A549 (cell line): ENCODE data around the gene SPRR2D. TPM values are rescaled to one million over a fixed set of nuclear protein-coding genes. Genes with fewer than 3 reads are reported as not detected.

Experiments used
- ATAC-seq, 2 experiments: fragments of 200-7000 bp in 1 of 2; fragments of >200 bp in 1 of 2; cut with Nextera tagmentation in 1 of 2; cut with Tn5 transposase in 1 of 2; 3 replicates each; pipeline versions ENCODE4 v1.8.0 to v1.9.1; 2018 to 2020; ENCODE audit warnings: mild to moderate bottlenecking in 1 of 2, moderate library complexity in 1 of 2
- CTCF ChIA-PET: fragments of 300-600 bp; sonication (Branson Sonifier 250); formaldehyde crosslinking; extraction: SDS; loops from one replicate; lab custom pipeline; 2021; ENCODE audit warnings: antibody characterized with exemption, inconsistent platforms; lab: Yijun Ruan, JAX
- POLR2A ChIA-PET: fragments of 350-600 bp; formaldehyde crosslinking; extraction: SDS; loops from one replicate; lab custom pipeline; 2021; ENCODE audit warnings: antibody characterized with exemption, inconsistent platforms; lab: Yijun Ruan, JAX
- DNase-seq, 2 experiments: peaks; one replicate each; pipeline versions ENCODE4 v3.0.0 to v3.0.0-alpha.2; 2011 to 2016; ENCODE audit warnings: low read depth in 1 of 2, low spot score in 1 of 2
- FAIRE-seq: peaks from 2 replicates; lab custom pipeline; 2011; peaks lifted over from hg19 to GRCh38; lab: Jason Lieb, UNC
- H3K27ac ChIP-seq, 2 experiments: fragments of >200 bp; sonication (Bioruptor Twin); formaldehyde crosslinking; 3 replicates each; pipeline ENCODE4 v1.5.1; 2016 to 2017
- H3K4me1 ChIP-seq: fragments of >200 bp; sonication (Bioruptor Twin); formaldehyde crosslinking; 3 replicates; pipeline ENCODE4 v1.6.1; 2016
- H3K4me2 ChIP-seq: fragments of >200 bp; sonication (Bioruptor Twin); formaldehyde crosslinking; 3 replicates; pipeline ENCODE4 v1.6.1; 2016
- H3K4me3 ChIP-seq: fragments of >200 bp; sonication (Bioruptor Twin); formaldehyde crosslinking; 3 replicates; pipeline ENCODE4 v1.5.1; 2016
- H3K9me3 ChIP-seq: fragments of >200 bp; sonication (Bioruptor Twin); formaldehyde crosslinking; 3 replicates; pipeline ENCODE4 v1.6.1; 2016
- BHLHE40 ChIP-seq: IDR thresholded peaks from 2 replicates; pipeline ENCODE4 v1.6.1; 2012; ENCODE audit warnings: low read depth, low read length, inconsistent platforms
- CBX2 ChIP-seq: fragments of 200-600 bp; sonication (generic); IDR thresholded peaks from 2 replicates; pipeline ENCODE4 v1.6.1; 2016; ENCODE audit warnings: low read depth, mild to moderate bottlenecking, borderline replicate concordance
- CEBPB ChIP-seq, 2 experiments: fragments of >200 bp in 1 of 2; sonication (Bioruptor Twin) in 1 of 2; formaldehyde crosslinking in 1 of 2; IDR thresholded peaks; 2 replicates each; pipeline ENCODE4 v1.6.1; 2012 to 2016
- CHD2 ChIP-seq: fragments of 150-350 bp; IDR thresholded peaks from 2 replicates; pipeline ENCODE4 v1.6.1; 2014; ENCODE audit warnings: low read length; ENCODE audit not compliant: partially characterized antibody
- CHD4 ChIP-seq: fragments of 200-600 bp; sonication (generic); IDR thresholded peaks from 2 replicates; pipeline ENCODE4 v1.6.1; 2016; ENCODE audit warnings: antibody characterized with exemption, mild to moderate bottlenecking, borderline replicate concordance
- EHMT2 ChIP-seq: fragments of 200-600 bp; sonication (generic); IDR thresholded peaks from 2 replicates; pipeline ENCODE4 v1.6.1; 2016; ENCODE audit warnings: antibody characterized with exemption, low read depth, mild to moderate bottlenecking, moderate library complexity
- ESRRA ChIP-seq: fragments of 150-350 bp; IDR thresholded peaks from 2 replicates; pipeline ENCODE4 v1.6.1; 2014; ENCODE audit warnings: mild to moderate bottlenecking, low read length, borderline replicate concordance
- FOSL2 ChIP-seq, 2 experiments: fragments of 450-650 bp in 1 of 2; fragments of >200 bp in 1 of 2; sonication (Bioruptor Twin) in 1 of 2; formaldehyde crosslinking; IDR thresholded peaks; 2 replicates each; pipeline versions ENCODE4 v1.5.0 to v1.6.1; 2016 to 2020; ENCODE audit warnings: mild to moderate bottlenecking in 1 of 2, moderate library complexity in 1 of 2
- GATA3 ChIP-seq: IDR thresholded peaks from 2 replicates; pipeline ENCODE4 v1.6.1; 2012; ENCODE audit warnings: borderline replicate concordance
- JUN ChIP-seq, 2 experiments: fragments of >200 bp; sonication (Bioruptor Twin); formaldehyde crosslinking; IDR thresholded peaks; 2 replicates in 1 of 2; 3 replicates in 1 of 2; pipeline ENCODE4 v1.6.1; 2016 to 2017
- JUNB ChIP-seq: fragments of >200 bp; sonication (Bioruptor Twin); formaldehyde crosslinking; IDR thresholded peaks from 2 replicates; pipeline ENCODE4 v1.6.1; 2016
- KDM1A ChIP-seq: fragments of 200-600 bp; sonication (generic); IDR thresholded peaks from 2 replicates; pipeline ENCODE4 v1.6.1; 2016; ENCODE audit warnings: low read depth, mild to moderate bottlenecking
- KDM5A ChIP-seq: fragments of 200-600 bp; sonication (generic); IDR thresholded peaks from 2 replicates; pipeline ENCODE4 v1.6.1; 2016; ENCODE audit warnings: antibody characterized with exemption, mild to moderate bottlenecking
- MAZ ChIP-seq: fragments of 150-350 bp; IDR thresholded peaks from 2 replicates; pipeline ENCODE4 v1.6.1; 2014; ENCODE audit warnings: antibody characterized with exemption, low read depth, low read length, borderline replicate concordance
- NFE2L2 ChIP-seq: fragments of 150-350 bp; conservative IDR thresholded peaks from 2 replicates; pipeline ENCODE4 v1.6.1; 2014; ENCODE audit warnings: low read length
- NR3C1 ChIP-seq: fragments of >200 bp; sonication (Bioruptor Twin); formaldehyde crosslinking; IDR thresholded peaks from 3 replicates; pipeline ENCODE4 v1.6.1; 2017
- RARB ChIP-seq: fragments of 250-450 bp; sonication (Bioruptor Pico); IDR thresholded peaks from 2 replicates; pipeline ENCODE4 v1.8.0; 2021; ENCODE audit warnings: mild to moderate bottlenecking, moderate library complexity
- ZC3H11A ChIP-seq: fragments of 450-650 bp; IDR thresholded peaks from 2 replicates; pipeline ENCODE4 v1.6.1; 2014; ENCODE audit warnings: antibody characterized with exemption, mild to moderate bottlenecking
- WGBS: methylation state at CpG from one replicate; pipeline ENCODE4 v1.1.6; 2017; ENCODE audit errors: missing lambda C conversion rate; 5-methylcytosine and 5-hydroxymethylcytosine counted together
- polyA plus RNA-seq, 4 experiments: library from polyadenylated mRNA; depleted of rRNA in 3 of 4; stranded (reverse); fragments of >200 nt; fragmentation: RNase III in 1 of 4; extraction: RNeasy Plus Mini Kit Qiagen cat#74134 plus additional on column Dnase treatment in 1 of 4; gene quantifications; 2 replicates in 3 of 4; 3 replicates in 1 of 4; pipeline ENCODE4 v1.2.3, GENCODE V29; 2011 to 2017
- TF ChIP-seq, protein P1 (sequence below): fragments of >200 bp; sonication (Bioruptor Twin); formaldehyde crosslinking; IDR thresholded peaks from 3 replicates; pipeline ENCODE4 v1.6.1; 2016
- TF ChIP-seq, protein P2 (sequence below): IDR thresholded peaks from 2 replicates; pipeline ENCODE4 v1.6.1; 2012; ENCODE audit warnings: low read depth, borderline replicate concordance
- TF ChIP-seq, protein P3 (sequence below): fragments of 250-450 bp; sonication (Bioruptor Pico); IDR thresholded peaks from 2 replicates; pipeline ENCODE4 v1.5.0; 2020; ENCODE audit warnings: low read depth, mild to moderate bottlenecking, moderate library complexity
- TF ChIP-seq, protein P4 (sequence below): fragments of 150-350 bp; IDR thresholded peaks from 2 replicates; pipeline ENCODE4 v1.6.1; 2014; ENCODE audit warnings: low read depth, mild to moderate bottlenecking, low read length

The SPRR2D gene
- polyA plus RNA-seq, 2 of the 4 experiments (the other 2 are of a cell fraction) = not detected

DNA sequence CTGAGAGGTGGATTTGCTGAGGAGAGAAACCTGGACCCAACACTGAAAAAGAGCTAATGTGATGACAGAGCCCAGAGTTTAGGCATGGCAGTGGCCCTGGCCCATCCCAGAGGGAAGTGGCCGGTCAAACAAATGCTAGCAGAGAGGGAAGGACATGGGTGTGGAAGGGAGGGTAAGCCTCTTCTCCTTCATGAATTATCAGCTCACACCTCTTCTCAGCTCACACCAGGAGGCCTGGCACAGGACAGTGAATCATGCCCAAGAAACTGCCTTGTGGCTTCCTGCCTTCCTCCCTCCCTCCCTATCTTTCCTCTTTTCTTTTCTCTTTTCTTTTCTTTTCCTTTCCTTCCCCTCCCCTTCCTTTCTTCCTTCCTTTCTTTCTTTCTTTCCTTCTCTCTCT, 40.6 kb downstream of the SPRR2D start:
- TF ChIP-seq NR3C1 (no peak), EHMT2 (no peak)
- Histone ChIP-seq H3K4me2 (no peak overlapping the region), H3K9me3 (0 out of 3 replicates have a peak, but pooled peaks cover under 1% of the 10 kb centered on the region), H3K4me3 (no peak overlapping the region), H3K4me1 (no peaks in the 10 kb centered on the region), H3K27ac (no peak overlapping the region)
- 37% methylated on average over 1 of the region's 1 CpG for WGBS
- ATAC-seq (no peak), FAIRE-seq (no peak), DNase-seq (no peak)
- CTCF ChIA-PET = interaction anchor here (0.8 to 0.9 kb wide), 2 partner anchors 9 to 129 kb away, joined by 3 to 6 read pairs; no protein-coding TSS in a partner anchor
- POLR2A ChIA-PET = no interaction called here

DNA sequence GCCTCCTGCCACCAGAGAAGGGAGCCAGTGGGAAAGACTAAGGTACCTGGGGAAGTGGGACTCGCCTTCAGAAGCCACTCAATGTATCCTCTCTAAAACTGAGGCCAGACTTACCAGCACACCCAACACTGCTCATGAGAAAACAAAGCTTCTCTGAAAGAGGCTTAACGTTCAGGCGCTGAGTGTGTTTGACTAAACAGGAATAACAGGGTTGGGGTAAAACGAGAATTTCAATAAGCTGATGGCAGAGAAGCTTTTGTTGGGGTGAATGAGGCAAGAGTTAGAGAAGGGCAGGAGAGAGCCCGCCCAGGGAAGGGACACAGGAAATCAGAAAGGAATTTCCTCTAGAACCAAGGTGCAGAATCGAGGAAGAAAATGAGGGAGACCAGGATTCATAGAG, 41.1 kb downstream of the SPRR2D start:
- Histone ChIP-seq H3K9me3 (0 out of 3 replicates have a peak, but pooled peaks cover 2% of the 10 kb centered on the region), H3K4me3 (no peak overlapping the region), H3K27ac (no peak overlapping the region), H3K4me2 (no peak overlapping the region), H3K4me1 (no peaks in the 10 kb centered on the region)
- WGBS = 17% methylated on average over 6 of the region's 6 CpGs
- FAIRE-seq (no peak), DNase-seq (no peak), ATAC-seq (no peak)
- TF ChIP-seq ZC3H11A (no peak), ESRRA (no peak), JUN (IDR thresholded peaks at IDR 0.05) (no peak), JUNB (no peak), BHLHE40 (no peak), NFE2L2 (no peak), KDM1A (no peak), CEBPB (IDR thresholded peaks at IDR 0.05) (no peak), CHD4 (no peak), KDM5A (no peak), GATA3 (no peak), CHD2 (no peak), MAZ (no peak), NR3C1 (no peak), RARB (CRISPR knock-in tag) (no peak)
- TF ChIP-seq, protein P1, sequence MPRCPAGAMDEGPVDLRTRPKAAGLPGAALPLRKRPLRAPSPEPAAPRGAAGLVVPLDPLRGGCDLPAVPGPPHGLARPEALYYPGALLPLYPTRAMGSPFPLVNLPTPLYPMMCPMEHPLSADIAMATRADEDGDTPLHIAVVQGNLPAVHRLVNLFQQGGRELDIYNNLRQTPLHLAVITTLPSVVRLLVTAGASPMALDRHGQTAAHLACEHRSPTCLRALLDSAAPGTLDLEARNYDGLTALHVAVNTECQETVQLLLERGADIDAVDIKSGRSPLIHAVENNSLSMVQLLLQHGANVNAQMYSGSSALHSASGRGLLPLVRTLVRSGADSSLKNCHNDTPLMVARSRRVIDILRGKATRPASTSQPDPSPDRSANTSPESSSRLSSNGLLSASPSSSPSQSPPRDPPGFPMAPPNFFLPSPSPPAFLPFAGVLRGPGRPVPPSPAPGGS = no peak
- TF ChIP-seq, protein P2, sequence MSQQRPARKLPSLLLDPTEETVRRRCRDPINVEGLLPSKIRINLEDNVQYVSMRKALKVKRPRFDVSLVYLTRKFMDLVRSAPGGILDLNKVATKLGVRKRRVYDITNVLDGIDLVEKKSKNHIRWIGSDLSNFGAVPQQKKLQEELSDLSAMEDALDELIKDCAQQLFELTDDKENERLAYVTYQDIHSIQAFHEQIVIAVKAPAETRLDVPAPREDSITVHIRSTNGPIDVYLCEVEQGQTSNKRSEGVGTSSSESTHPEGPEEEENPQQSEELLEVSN = no peak
- TF ChIP-seq, protein P3, sequence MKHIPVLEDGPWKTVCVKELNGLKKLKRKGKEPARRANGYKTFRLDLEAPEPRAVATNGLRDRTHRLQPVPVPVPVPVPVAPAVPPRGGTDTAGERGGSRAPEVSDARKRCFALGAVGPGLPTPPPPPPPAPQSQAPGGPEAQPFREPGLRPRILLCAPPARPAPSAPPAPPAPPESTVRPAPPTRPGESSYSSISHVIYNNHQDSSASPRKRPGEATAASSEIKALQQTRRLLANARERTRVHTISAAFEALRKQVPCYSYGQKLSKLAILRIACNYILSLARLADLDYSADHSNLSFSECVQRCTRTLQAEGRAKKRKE (CRISPR knock-in tag) = no peak
- ChIA-PET POLR2A (no interaction called here), CTCF (interaction anchor here (0.9 to 1.2 kb wide), 2 partner anchors 10 to 129 kb away, joined by 3 read pairs; no protein-coding TSS in a partner anchor)

DNA sequence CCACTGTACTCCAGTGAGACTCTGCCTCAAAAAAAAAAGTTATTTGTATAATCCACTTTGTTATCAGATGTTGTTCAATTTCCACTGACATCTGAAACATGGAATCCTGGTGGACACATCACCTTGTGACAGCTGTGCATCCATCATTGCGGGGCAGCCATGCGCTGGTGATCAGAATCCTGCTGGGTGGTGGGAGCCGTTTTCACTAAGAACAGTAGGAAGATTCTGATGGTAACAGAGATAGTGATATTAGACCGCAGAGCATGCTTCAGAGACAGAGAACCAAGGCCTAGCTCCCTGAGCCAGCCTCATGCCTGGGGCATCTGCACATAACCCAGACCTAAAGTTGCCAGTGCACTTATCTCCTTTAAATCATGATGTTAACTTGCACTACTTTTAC, 42.4 kb downstream of the SPRR2D start:
- H3K9me3 ChIP-seq = 0 out of 3 replicates have a peak, but pooled peaks cover 2% of the 10 kb centered on the region
- ChIA-PET POLR2A (no interaction called here), CTCF (interaction anchor here (1.2 kb wide), 1 partner anchor 11 kb away, joined by 3 read pairs; no protein-coding TSS in a partner anchor)
- TF ChIP-seq, protein P4, sequence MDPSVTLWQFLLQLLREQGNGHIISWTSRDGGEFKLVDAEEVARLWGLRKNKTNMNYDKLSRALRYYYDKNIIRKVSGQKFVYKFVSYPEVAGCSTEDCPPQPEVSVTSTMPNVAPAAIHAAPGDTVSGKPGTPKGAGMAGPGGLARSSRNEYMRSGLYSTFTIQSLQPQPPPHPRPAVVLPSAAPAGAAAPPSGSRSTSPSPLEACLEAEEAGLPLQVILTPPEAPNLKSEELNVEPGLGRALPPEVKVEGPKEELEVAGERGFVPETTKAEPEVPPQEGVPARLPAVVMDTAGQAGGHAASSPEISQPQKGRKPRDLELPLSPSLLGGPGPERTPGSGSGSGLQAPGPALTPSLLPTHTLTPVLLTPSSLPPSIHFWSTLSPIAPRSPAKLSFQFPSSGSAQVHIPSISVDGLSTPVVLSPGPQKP = no peak
- TF ChIP-seq CBX2 = no peak
- TF ChIP-seq FOSL2 (IDR thresholded peaks at IDR 0.05) = no peak
- TF ChIP-seq FOSL2 (CRISPR knock-in tag; IDR thresholded peaks at IDR 0.05) = no peak
- TF ChIP-seq, all 56 proteins: peak for 0
- H3K27ac ChIP-seq = no peak overlapping the region
- H3K4me2 ChIP-seq = no peak overlapping the region
- no peak for FAIRE-seq
- H3K4me3 ChIP-seq = no peak overlapping the region
- no peak for ATAC-seq
- DNase-seq = no peak
- no peaks in the 10 kb centered on the region for H3K4me1 ChIP-seq
- 50% methylated on average over 4 of the region's 4 CpGs for whole genome bisulfite sequencing
